K562 (cell line): ENCODE data around the gene IGIP. TPM values are rescaled to one million over a fixed set of nuclear protein-coding genes. Genes with fewer than 3 reads are reported as not detected.
A peak's percentile ranks its signal among the peaks of the same experiment; 100 is the strongest.

Experiments
- BCLAF1 ChIP-seq, 2 experiments: fragments of 450-650 bp in 1 of 2; IDR thresholded peaks; 2 replicates each; pipeline ENCODE4 v1.6.1; 2011 to 2017; ENCODE audit warnings: low read depth in 2 of 2, antibody characterized with exemption in 1 of 2, borderline replicate concordance in 1 of 2, low read length in 1 of 2, mild to moderate bottlenecking in 1 of 2, mixed read lengths in 1 of 2; ENCODE audit not compliant: control insufficient read depth in 1 of 2
- HIVEP1 ChIP-seq: fragments of 250-450 bp; sonication (Bioruptor Pico); IDR thresholded peaks from 2 replicates; pipeline ENCODE4 v1.4.0; 2020; ENCODE audit warnings: mild to moderate bottlenecking
- PBX2 ChIP-seq, 2 experiments: IDR thresholded peaks in 1 of 2; conservative IDR thresholded peaks in 1 of 2; 2 replicates each; pipeline ENCODE4 v1.6.1; 2016; ENCODE audit warnings: low read depth in 2 of 2, mild to moderate bottlenecking in 1 of 2, missing compliant biosample characterization in 1 of 2, missing genetic modification characterization in 1 of 2, moderate library complexity in 1 of 2
- SMAD1 ChIP-seq: fragments of 150-350 bp; IDR thresholded peaks from 2 replicates; pipeline ENCODE4 v1.6.1; 2014; ENCODE audit warnings: low read length, low read depth; ENCODE audit not compliant: partially characterized antibody
- TCF7 ChIP-seq: sonication (generic); IDR thresholded peaks from 2 replicates; pipeline ENCODE4 v1.6.1; 2016; ENCODE audit warnings: antibody characterized with exemption, borderline replicate concordance
- TFE3 ChIP-seq: fragments of 450-650 bp; formaldehyde crosslinking; IDR thresholded peaks from 2 replicates; pipeline ENCODE4 v1.4.0; 2020; ENCODE audit warnings: mild to moderate bottlenecking, mixed read lengths
- THAP12 ChIP-seq: fragments of 250-450 bp; sonication (Bioruptor Pico); IDR thresholded peaks from 2 replicates; pipeline ENCODE4 v1.9.0; 2021; ENCODE audit warnings: mild to moderate bottlenecking, inconsistent platforms
- ZNF76 ChIP-seq: fragments of 250-450 bp; sonication (Bioruptor Pico); IDR thresholded peaks from 2 replicates; pipeline ENCODE4 v1.4.0; 2020; ENCODE audit warnings: mild to moderate bottlenecking, moderate library complexity, borderline replicate concordance
- polyA plus RNA-seq, 8 experiments: library from polyadenylated mRNA; depleted of rRNA in 4 of 8; stranded (reverse) in 5 of 8; unstranded in 3 of 8; fragments of >200 nt; fragmentation: Nextera tagmentation in 2 of 8; fragmentation: Illumina TruSeq in 1 of 8; extraction: Ambion mirVana in 2 of 8; extraction: Trizol in 1 of 8; gene quantifications; 2 replicates each; pipeline versions ENCODE4 v1.2.1 to v1.2.3, GENCODE V29; 2011 to 2014; ENCODE audit warnings: inconsistent platforms in 1 of 8, missing spikeins in 1 of 8
- total RNA-seq, 7 experiments: library from RNA; depleted of rRNA in 6 of 7; stranded (reverse); fragments of >200 nt in 6 of 7; fragmentation: Illumina TruSeq in 2 of 7; extraction: Trizol in 2 of 7; gene quantifications; 2 replicates each; pipeline versions ENCODE4 v1.2.1 to v1.2.3, GENCODE V29; 2011 to 2021; ENCODE audit warnings: low replicate concordance in 1 of 7

The IGIP gene
- total and polyA plus RNA-seq, 9 of the 15 experiments (the other 6 are each of a cell fraction or from before 2014, with no cell fraction given), result 0.52 to 1.6 (median 1.2) TPM

GRCh38 chr5:140113699-140114263, 12.0 kb upstream of the IGIP start, which contains the start of gene PURA (continued):
- TF ChIP-seq PBX2 (CRISPR knock-in tag; IDR thresholded peaks at IDR 0.05; ENCODE audit: low read depth), result no peak
- TF ChIP-seq PBX2 (tag; conservative IDR thresholded peaks at IDR 0.05; ENCODE audit: low read depth), result no peak
- TF ChIP-seq TCF7, result 0 out of 2 replicates have a peak, but pooled peaks have one; percentile 3
- TF ChIP-seq TFE3 (CRISPR knock-in tag), result peak; percentile 61
- TF ChIP-seq SMAD1, result peak; percentile 34
- 0 out of 2 replicates have a peak, but pooled peaks have one; percentile 43 for TF ChIP-seq THAP12
- TF ChIP-seq BCLAF1 (IDR thresholded peaks at IDR 0.05; ENCODE audit: borderline replicate concordance in 1 of 2, control insufficient read depth in 1 of 2, low read depth in 2 of 2, low read length in 1 of 2), result no peak
- TF ChIP-seq HIVEP1 (CRISPR knock-in tag), result no peak
- TF ChIP-seq ZNF76 (CRISPR knock-in tag), result no peak
